ENCODE measurements around the gene DES.

DNA sequence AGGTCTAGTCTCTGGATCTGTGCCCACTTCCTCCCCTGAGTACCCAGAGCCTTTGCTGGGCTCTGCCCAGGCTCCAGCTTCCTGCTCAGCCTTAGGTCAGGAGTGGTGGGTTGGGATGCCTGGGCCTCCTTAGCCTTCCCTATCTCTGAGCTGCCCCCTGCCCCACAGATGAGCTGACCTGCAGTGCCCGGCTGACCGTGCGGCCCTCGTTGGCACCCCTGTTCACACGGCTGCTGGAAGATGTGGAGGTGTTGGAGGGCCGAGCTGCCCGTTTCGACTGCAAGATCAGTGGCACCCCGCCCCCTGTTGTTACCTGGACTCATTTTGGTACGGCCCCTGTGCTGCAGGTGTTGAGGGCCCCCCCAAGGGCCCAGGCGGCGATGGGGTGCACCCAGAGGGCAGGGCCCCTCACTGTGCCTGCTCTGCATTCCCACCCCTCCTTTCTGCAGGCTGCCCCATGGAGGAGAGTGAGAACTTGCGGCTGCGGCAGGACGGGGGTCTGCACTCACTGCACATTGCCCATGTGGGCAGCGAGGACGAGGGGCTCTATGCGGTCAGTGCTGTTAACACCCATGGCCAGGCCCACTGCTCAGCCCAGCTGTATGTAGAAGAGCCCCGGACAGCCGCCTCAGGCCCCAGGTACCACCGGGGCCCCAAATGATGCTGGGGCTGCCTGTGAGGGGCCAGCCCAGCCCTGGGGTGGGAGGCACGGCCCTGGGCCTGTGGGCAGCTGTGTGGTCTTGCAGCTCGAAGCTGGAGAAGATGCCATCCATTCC is 50.4 kb downstream of the DES start:
- TF ChIP-seq, protein P1, sequence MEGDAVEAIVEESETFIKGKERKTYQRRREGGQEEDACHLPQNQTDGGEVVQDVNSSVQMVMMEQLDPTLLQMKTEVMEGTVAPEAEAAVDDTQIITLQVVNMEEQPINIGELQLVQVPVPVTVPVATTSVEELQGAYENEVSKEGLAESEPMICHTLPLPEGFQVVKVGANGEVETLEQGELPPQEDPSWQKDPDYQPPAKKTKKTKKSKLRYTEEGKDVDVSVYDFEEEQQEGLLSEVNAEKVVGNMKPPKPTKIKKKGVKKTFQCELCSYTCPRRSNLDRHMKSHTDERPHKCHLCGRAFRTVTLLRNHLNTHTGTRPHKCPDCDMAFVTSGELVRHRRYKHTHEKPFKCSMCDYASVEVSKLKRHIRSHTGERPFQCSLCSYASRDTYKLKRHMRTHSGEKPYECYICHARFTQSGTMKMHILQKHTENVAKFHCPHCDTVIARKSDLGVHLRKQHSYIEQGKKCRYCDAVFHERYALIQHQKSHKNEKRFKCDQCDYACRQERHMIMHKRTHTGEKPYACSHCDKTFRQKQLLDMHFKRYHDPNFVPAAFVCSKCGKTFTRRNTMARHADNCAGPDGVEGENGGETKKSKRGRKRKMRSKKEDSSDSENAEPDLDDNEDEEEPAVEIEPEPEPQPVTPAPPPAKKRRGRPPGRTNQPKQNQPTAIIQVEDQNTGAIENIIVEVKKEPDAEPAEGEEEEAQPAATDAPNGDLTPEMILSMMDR (IDR thresholded peaks at IDR 0.05): no peak
- no peak for TF ChIP-seq POLR2A (IDR thresholded peaks at IDR 0.05)

Measured in body of pancreas (tissue), 4 donors.